ENCODE data around the gene CD164L2.

CD164L2 gene

GRCh38 chr1:27372808-27373690, 10.1 kb downstream of the CD164L2 start:
- no peak overlapping the region for H2BK12ac ChIP-seq (ENCODE audit: low read length in 2 of 2)
- DNase-seq = no peak
- H3K9ac ChIP-seq (ENCODE audit: low read length) = no peak overlapping the region
- H3K23ac ChIP-seq (ENCODE audit: low read length in 2 of 2) = no peak overlapping the region
- no peak overlapping the region for H3K4me2 ChIP-seq (ENCODE audit: low read length, poor library complexity, severe bottlenecking)
- H3K4ac ChIP-seq (ENCODE audit: low read depth in 1 of 2, low read length in 2 of 2) = no peak overlapping the region
- H3K9me3 ChIP-seq (ENCODE audit: control insufficient read depth, low read length) = no peaks in the 10 kb centered on the region
- H2AK5ac ChIP-seq (ENCODE audit: low read length, severe bottlenecking) = no peak overlapping the region
- no peak overlapping the region for H3K27ac ChIP-seq (ENCODE audit: low read length, poor library complexity, severe bottlenecking)
- H3K27me3 ChIP-seq (ENCODE audit: control insufficient read depth in 1 of 2, insufficient read depth in 1 of 2, low read length in 2 of 2) = peaks cover 0 to 12% of the 10 kb centered on the region in 2 experiments
- no peak overlapping the region for H4K8ac ChIP-seq (ENCODE audit: low read length)
- no peak overlapping the region for H4K91ac ChIP-seq (ENCODE audit: low read length)
- peaks cover under 1% of the 10 kb centered on the region for H3K4me1 ChIP-seq (ENCODE audit: control insufficient read depth, insufficient read depth, low read depth, low read length)
- H3K4me3 ChIP-seq (ENCODE audit: insufficient read depth in 1 of 2, low read depth in 1 of 2, low read length in 2 of 2) = no peak overlapping the region
- no peak overlapping the region for H3K14ac ChIP-seq (ENCODE audit: low read length in 2 of 2)
- H3K79me1 ChIP-seq (replicated peaks; ENCODE audit: low read length, poor library complexity, severe bottlenecking) = no peaks in the 10 kb centered on the region
- no peaks in the 10 kb centered on the region for H3K36me3 ChIP-seq (ENCODE audit: control insufficient read depth in 1 of 2, insufficient read depth in 2 of 2, low read depth in 1 of 2, low read length in 2 of 2)
- H2AFZ ChIP-seq (ENCODE audit: low read depth, low read length) = no peak overlapping the region
- no peak overlapping the region for H3K18ac ChIP-seq (ENCODE audit: low read depth in 1 of 2, low read length in 2 of 2)
- H2BK5ac ChIP-seq (ENCODE audit: low read depth, low read length, poor library complexity, severe bottlenecking) = no peak overlapping the region
- WGBS = 75% methylated on average over 11 of the region's 11 CpGs
- no peak overlapping the region for H2BK120ac ChIP-seq (ENCODE audit: low read depth, low read length)
- H2BK15ac ChIP-seq (ENCODE audit: low read depth, poor library complexity, severe bottlenecking) = no peak overlapping the region

- Histone ChIP-seq H3K79me1 (replicated peaks; ENCODE audit: low read length, poor library complexity, severe bottlenecking) (no peaks in the 10 kb centered on the region), H2BK5ac (ENCODE audit: low read depth, low read length, poor library complexity, severe bottlenecking) (no peak overlapping the region), H3K4me1 (ENCODE audit: control insufficient read depth, insufficient read depth, low read depth, low read length) (peaks cover under 1% of the 10 kb centered on the region), H2AFZ (ENCODE audit: low read depth, low read length) (no peak overlapping the region), H3K27ac (ENCODE audit: low read length, poor library complexity, severe bottlenecking) (no peak overlapping the region), H2BK12ac (ENCODE audit: low read length in 2 of 2) (no peak overlapping the region), H3K9me3 (ENCODE audit: control insufficient read depth, low read length) (no peaks in the 10 kb centered on the region), H3K23ac (ENCODE audit: low read length in 2 of 2) (no peak overlapping the region), H3K9ac (ENCODE audit: low read length) (no peak overlapping the region), H3K4me2 (ENCODE audit: low read length, poor library complexity, severe bottlenecking) (no peak overlapping the region), H4K91ac (ENCODE audit: low read length) (no peak overlapping the region), H3K14ac (ENCODE audit: low read length in 2 of 2) (no peak overlapping the region), H2BK15ac (ENCODE audit: low read depth, poor library complexity, severe bottlenecking) (no peak overlapping the region), H3K36me3 (ENCODE audit: control insufficient read depth in 1 of 2, insufficient read depth in 2 of 2, low read depth in 1 of 2, low read length in 2 of 2) (no peaks in the 10 kb centered on the region), H4K8ac (ENCODE audit: low read length) (no peak overlapping the region), H3K27me3 (ENCODE audit: control insufficient read depth in 1 of 2, insufficient read depth in 1 of 2, low read length in 2 of 2) (peaks cover 0 to 12% of the 10 kb centered on the region in 2 experiments), H3K4me3 (ENCODE audit: insufficient read depth in 1 of 2, low read depth in 1 of 2, low read length in 2 of 2) (no peak overlapping the region), H2BK120ac (ENCODE audit: low read depth, low read length) (no peak overlapping the region), H2AK5ac (ENCODE audit: low read length, severe bottlenecking) (no peak overlapping the region), H3K4ac (ENCODE audit: low read depth in 1 of 2, low read length in 2 of 2) (no peak overlapping the region), H3K18ac (ENCODE audit: low read depth in 1 of 2, low read length in 2 of 2) (no peak overlapping the region)
- WGBS = 89% methylated on average over 19 of the region's 19 CpGs
- DNase-seq = no peak
Observed at GRCh38 chr1:27372022-27372807, 10.9 kb downstream of the CD164L2 start.

GRCh38 chr1:27368869-27369582, 14.1 kb downstream of the CD164L2 start:
- no peak overlapping the region for H2BK5ac ChIP-seq (ENCODE audit: low read depth, low read length, poor library complexity, severe bottlenecking)
- H3K36me3 ChIP-seq (ENCODE audit: control insufficient read depth in 1 of 2, insufficient read depth in 2 of 2, low read depth in 1 of 2, low read length in 2 of 2) = peaks cover 6 to 7% of the 10 kb centered on the region in 2 experiments
- H3K9me3 ChIP-seq (ENCODE audit: control insufficient read depth, low read length) = no peaks in the 10 kb centered on the region
- H2BK12ac ChIP-seq (ENCODE audit: low read length in 2 of 2) = no peak overlapping the region
- peak; percentile 55 for DNase-seq
- H3K9ac ChIP-seq (ENCODE audit: low read length) = no peak overlapping the region
- no peak overlapping the region for H3K4me3 ChIP-seq (ENCODE audit: insufficient read depth in 1 of 2, low read depth in 1 of 2, low read length in 2 of 2)
- no peak overlapping the region for H3K4ac ChIP-seq (ENCODE audit: low read depth in 1 of 2, low read length in 2 of 2)
- H4K91ac ChIP-seq (ENCODE audit: low read length) = no peak overlapping the region
- 88% methylated on average over 13 of the region's 13 CpGs for WGBS
- no peak overlapping the region for H2BK120ac ChIP-seq (ENCODE audit: low read depth, low read length)
- H2BK15ac ChIP-seq (ENCODE audit: low read depth, poor library complexity, severe bottlenecking) = no peak overlapping the region
- H4K8ac ChIP-seq (ENCODE audit: low read length) = no peak overlapping the region
- peaks cover 13% of the 10 kb centered on the region for H3K4me1 ChIP-seq (ENCODE audit: control insufficient read depth, insufficient read depth, low read depth, low read length)
- no peak overlapping the region for H2AFZ ChIP-seq (ENCODE audit: low read depth, low read length)
- peaks cover 9% of the 10 kb centered on the region for H3K79me1 ChIP-seq (replicated peaks; ENCODE audit: low read length, poor library complexity, severe bottlenecking)
- no peak overlapping the region for H3K14ac ChIP-seq (ENCODE audit: low read length in 2 of 2)
- H3K27ac ChIP-seq (ENCODE audit: low read length, poor library complexity, severe bottlenecking) = no peak overlapping the region
- no peak overlapping the region for H2AK5ac ChIP-seq (ENCODE audit: low read length, severe bottlenecking)
- peaks cover 0 to 7% of the 10 kb centered on the region in 2 experiments for H3K27me3 ChIP-seq (ENCODE audit: control insufficient read depth in 1 of 2, insufficient read depth in 1 of 2, low read length in 2 of 2)
- H3K18ac ChIP-seq (ENCODE audit: low read depth in 1 of 2, low read length in 2 of 2) = no peak overlapping the region
- H3K4me2 ChIP-seq (ENCODE audit: low read length, poor library complexity, severe bottlenecking) = no peak overlapping the region
- no peak overlapping the region for H3K23ac ChIP-seq (ENCODE audit: low read length in 2 of 2)

All from mesenchymal stem cell (in vitro differentiated cells and primary cell).